ENCODE data around the gene KCTD10. TPM values are rescaled to one million over a fixed set of nuclear protein-coding genes. Genes with fewer than 3 reads are reported as not detected.

The KCTD10 gene
- total RNA-seq, 1 donor from 2014 or later = 48.3 TPM

GRCh38 chr12:109489955-109490565 is 13.0 kb upstream of the KCTD10 start:
- DNase-seq (ENCODE audit: low spot score) = no peak
- Mint-ChIP-seq H3K4me1 (ENCODE audit: low read depth) (peaks cover 3% of the 10 kb centered on the region), H3K27me3 (ENCODE audit: insufficient read depth) (no peaks in the 10 kb centered on the region), H3K27ac (no peak overlapping the region), H3K36me3 (ENCODE audit: low read depth) (peaks cover 28% of the 10 kb centered on the region), H3K9me3 (no peaks in the 10 kb centered on the region), H3K4me3 (no peak overlapping the region)
- intact Hi-C loops (cut with micrococcal nuclease) = no loop called here

DNA sequence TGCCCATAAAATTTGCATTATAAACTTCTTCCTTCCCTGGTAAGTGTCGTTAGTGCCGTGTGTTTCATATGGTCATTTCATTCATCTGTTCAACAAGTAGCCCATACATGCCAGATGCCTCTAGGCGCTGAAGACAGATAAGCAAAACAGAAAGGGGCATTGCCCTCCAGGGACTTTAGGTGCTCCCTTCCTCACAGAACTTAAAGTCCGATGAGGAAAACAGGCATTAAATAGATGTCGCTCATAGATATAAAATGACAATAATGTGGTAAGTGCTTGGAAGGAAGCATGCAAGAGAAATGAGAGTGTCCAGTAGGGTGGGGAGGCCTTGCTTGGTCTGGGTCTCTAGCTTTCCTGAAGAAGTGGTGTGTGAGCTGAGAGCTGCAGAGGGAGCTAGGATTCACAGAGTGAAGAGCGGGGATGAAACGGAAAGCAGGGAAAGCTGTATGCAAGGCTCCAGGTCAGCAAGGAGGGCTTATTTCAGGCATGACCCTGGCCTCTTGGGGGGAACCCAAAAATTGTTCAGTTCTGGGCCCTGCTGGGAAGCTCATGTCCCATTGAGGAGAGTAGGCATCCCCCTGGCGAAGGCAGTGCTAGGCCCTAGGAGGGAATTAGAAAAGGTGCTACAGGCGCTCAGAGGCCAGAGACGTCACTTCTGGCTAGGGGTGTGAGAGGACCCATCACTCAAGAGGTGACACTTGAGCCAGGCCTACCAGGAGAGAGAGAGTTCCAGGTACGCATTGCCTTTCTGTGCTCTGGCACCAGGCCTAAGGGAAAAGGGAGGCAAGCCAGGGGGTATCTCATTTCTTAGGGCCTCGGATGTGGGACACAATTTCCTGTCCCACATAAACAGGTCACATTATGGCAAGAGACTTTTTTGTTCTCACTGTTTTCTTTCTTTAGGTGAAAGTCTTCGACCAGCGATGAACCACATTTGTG is 12.2 kb upstream of the KCTD10 start:
- Mint-ChIP-seq H3K27ac (no peak overlapping the region), H3K4me3 (no peak overlapping the region), H3K36me3 (ENCODE audit: low read depth) (peaks cover 30% of the 10 kb centered on the region), H3K4me1 (ENCODE audit: low read depth) (no peaks in the 10 kb centered on the region), H3K9me3 (no peaks in the 10 kb centered on the region), H3K27me3 (ENCODE audit: insufficient read depth) (no peaks in the 10 kb centered on the region)
- no peak for DNase-seq (ENCODE audit: low spot score)
- intact Hi-C loops (cut with micrococcal nuclease) = no loop called here

DNA sequence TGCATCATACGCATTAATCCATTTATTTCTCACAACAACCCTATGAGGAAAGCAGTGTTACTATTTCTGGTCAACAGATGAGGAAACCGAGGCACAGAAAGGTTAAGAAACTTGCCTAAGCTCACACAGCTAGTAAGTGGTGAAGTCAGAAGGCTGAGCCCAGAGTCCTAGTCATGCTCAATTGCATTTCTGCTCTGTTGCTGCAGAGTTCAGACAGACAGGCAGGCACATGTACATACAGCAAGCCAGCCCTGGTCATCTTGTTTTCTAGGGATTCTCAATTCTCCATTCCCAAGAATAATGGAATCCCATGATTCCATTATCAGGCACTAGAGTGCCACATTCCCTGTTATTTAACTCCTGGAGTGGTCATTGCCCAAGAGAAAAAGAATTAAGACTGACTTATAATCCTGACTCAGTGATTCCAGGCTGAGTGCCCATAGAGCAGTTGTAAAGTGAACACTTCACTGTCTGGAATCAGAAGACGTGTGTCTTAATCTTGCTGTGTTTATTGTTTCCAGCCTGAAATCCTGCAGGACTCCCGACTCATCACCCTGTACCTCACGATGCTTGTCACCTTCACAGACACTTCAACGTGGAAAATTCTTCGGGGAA is 11.1 kb upstream of the KCTD10 start:
- no peaks in the 10 kb centered on the region for H3K27me3 Mint-ChIP-seq (ENCODE audit: insufficient read depth)
- no peaks in the 10 kb centered on the region for H3K9me3 Mint-ChIP-seq
- H3K4me1 Mint-ChIP-seq (ENCODE audit: low read depth) = no peaks in the 10 kb centered on the region
- DNase-seq (ENCODE audit: low spot score) = no peak
- H3K36me3 Mint-ChIP-seq (ENCODE audit: low read depth) = peaks cover 31% of the 10 kb centered on the region
- no peak overlapping the region for H3K27ac Mint-ChIP-seq
- intact Hi-C loops (cut with micrococcal nuclease) = no loop called here
- no peak overlapping the region for H3K4me3 Mint-ChIP-seq

DNA sequence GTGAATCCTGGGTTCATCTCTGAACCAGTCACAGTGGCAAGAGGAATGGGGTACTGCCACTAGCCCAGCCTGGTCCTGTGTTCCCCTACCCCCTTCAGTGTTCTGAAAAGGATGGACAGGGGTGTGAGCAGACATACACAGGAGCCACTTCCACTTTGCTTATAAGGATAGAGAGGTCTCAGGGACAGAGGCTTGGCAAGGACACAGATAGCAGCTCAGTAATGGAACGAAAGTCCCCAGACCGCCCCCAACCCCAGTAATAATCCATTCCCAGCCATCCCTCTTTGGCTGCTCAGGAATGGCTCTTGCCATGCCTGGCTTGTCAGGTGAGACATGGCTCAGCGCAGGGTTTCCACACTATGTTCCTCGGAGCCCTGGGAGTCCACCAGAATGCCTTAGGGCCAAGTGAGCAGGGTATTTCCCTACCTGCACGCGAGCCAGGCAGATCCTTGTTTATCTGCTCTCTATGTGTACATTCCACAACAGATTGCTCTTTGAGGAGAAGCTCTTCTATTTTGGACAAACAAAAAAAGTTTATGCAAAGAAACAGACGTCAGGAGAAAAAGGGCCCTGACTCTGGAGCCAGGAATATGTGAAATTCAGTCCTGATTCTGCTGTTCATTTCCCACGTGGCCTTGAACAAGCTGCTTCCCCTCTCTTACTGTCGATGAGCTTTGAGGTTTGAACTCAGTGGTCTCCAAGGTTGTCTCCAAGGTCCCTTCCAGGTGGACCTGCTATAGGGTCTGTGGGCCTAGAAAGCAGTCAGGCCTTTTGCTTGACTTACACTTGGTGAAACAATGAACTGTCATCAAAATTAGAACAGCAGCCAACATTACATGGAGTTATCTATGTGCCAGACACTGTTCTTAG is 10.3 kb upstream of the KCTD10 start:
- no peak overlapping the region for H3K27ac Mint-ChIP-seq
- intact Hi-C loops (cut with micrococcal nuclease) = no loop called here
- no peaks in the 10 kb centered on the region for H3K27me3 Mint-ChIP-seq (ENCODE audit: insufficient read depth)
- no peak overlapping the region for H3K4me3 Mint-ChIP-seq
- no peaks in the 10 kb centered on the region for H3K4me1 Mint-ChIP-seq (ENCODE audit: low read depth)
- H3K9me3 Mint-ChIP-seq = no peaks in the 10 kb centered on the region
- H3K36me3 Mint-ChIP-seq (ENCODE audit: low read depth) = peaks cover 31% of the 10 kb centered on the region
- DNase-seq (ENCODE audit: low spot score) = no peak

GRCh38 chr12:109485201-109485600 is 8.1 kb upstream of the KCTD10 start:
- Mint-ChIP-seq H3K27me3 (ENCODE audit: insufficient read depth) (no peaks in the 10 kb centered on the region), H3K4me3 (no peak overlapping the region), H3K27ac (no peak overlapping the region), H3K36me3 (ENCODE audit: low read depth) (peaks cover 23% of the 10 kb centered on the region), H3K4me1 (ENCODE audit: low read depth) (no peaks in the 10 kb centered on the region), H3K9me3 (no peaks in the 10 kb centered on the region)
- DNase-seq (ENCODE audit: low spot score) = no peak
- intact Hi-C loops (cut with micrococcal nuclease) = no loop called here

DNA sequence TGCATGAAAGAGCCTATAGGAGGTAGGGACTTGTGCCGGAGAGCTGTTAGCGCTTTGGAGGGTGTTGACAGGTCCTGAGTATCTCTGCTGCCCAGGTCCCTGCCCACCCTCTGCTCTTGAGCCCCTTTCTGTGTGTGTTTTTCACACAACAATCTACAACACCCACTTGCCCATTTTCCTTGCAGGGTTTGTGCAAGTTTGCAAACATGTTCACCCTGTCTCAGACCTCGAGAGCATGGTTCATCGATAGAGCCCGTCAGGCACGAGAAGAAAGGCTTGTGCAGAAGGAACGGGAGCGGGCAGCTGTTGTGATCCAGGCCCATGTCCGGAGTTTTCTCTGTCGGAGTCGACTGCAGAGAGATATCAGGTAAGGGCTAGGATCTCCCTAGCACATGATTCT is 6.2 kb upstream of the KCTD10 start:
- Mint-ChIP-seq H3K36me3 (ENCODE audit: low read depth) (peaks cover 17% of the 10 kb centered on the region), H3K4me3 (no peak overlapping the region), H3K4me1 (ENCODE audit: low read depth) (peaks cover 14% of the 10 kb centered on the region), H3K27me3 (ENCODE audit: insufficient read depth) (no peaks in the 10 kb centered on the region), H3K27ac (no peak overlapping the region), H3K9me3 (no peaks in the 10 kb centered on the region)
- intact Hi-C loops (cut with micrococcal nuclease) = no loop called here
- DNase-seq (ENCODE audit: low spot score) = no peak

DNA sequence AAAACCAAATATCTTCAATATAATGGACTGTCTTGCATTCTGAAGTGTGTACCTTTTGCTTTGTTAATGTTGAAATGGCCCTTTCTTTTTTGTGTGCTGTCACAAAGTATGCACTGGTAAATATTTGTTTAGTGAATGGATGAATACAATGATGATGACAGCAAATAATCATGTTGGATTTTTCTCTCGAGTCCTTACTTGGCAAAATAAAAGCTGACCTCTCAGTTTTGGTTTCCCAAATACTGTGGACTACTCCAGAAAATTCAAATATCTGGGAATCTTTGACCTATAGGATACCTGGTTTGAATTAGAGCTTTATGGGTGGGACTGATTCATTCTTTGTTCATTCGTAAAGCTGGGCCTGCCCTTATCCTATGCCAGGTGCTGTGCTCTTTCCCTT is 5.8 kb upstream of the KCTD10 start:
- Mint-ChIP-seq H3K4me3 (no peak overlapping the region), H3K36me3 (ENCODE audit: low read depth) (peaks cover 16% of the 10 kb centered on the region), H3K9me3 (no peaks in the 10 kb centered on the region), H3K4me1 (ENCODE audit: low read depth) (peaks cover 14% of the 10 kb centered on the region), H3K27ac (no peak overlapping the region), H3K27me3 (ENCODE audit: insufficient read depth) (no peaks in the 10 kb centered on the region)
- intact Hi-C loops (cut with micrococcal nuclease) = no loop called here
- no peak for DNase-seq (ENCODE audit: low spot score)

DNA sequence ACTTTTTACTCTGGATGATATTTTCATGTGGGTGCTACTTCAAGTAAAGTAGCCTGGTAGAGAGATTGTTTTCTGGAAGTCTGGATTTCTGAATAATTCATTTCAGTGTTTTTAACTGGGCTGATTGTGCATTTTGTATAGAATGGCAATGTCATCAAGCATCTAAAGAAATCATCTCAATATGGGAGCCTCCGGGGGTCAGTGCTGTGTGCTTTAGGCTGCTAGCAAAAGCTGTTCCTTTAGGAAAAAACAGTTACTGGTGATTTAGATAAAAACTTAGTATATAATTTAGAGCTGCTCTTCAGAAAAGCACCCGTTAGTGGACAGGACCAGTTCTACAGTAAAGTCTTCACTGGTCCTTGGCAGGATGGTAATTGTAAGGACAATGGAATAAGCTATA is 5.4 kb upstream of the KCTD10 start:
- intact Hi-C loops (cut with micrococcal nuclease) = no loop called here
- Mint-ChIP-seq H3K4me3 (no peak overlapping the region), H3K27me3 (ENCODE audit: insufficient read depth) (no peaks in the 10 kb centered on the region), H3K9me3 (no peaks in the 10 kb centered on the region), H3K36me3 (ENCODE audit: low read depth) (peaks cover 14% of the 10 kb centered on the region), H3K27ac (no peak overlapping the region), H3K4me1 (ENCODE audit: low read depth) (peaks cover 14% of the 10 kb centered on the region)
- no peak for DNase-seq (ENCODE audit: low spot score)

- no peaks in the 10 kb centered on the region for H3K9me3 Mint-ChIP-seq
- peaks cover 11% of the 10 kb centered on the region for H3K36me3 Mint-ChIP-seq (ENCODE audit: low read depth)
- intact Hi-C loops (cut with micrococcal nuclease) = no loop called here
- H3K4me3 Mint-ChIP-seq = no peak overlapping the region
- peaks cover 17% of the 10 kb centered on the region for H3K4me1 Mint-ChIP-seq (ENCODE audit: low read depth)
- H3K27me3 Mint-ChIP-seq (ENCODE audit: insufficient read depth) = no peaks in the 10 kb centered on the region
- H3K27ac Mint-ChIP-seq = no peak overlapping the region
- DNase-seq (ENCODE audit: low spot score) = no peak
Observed at GRCh38 chr12:109481863-109482262, 4.8 kb upstream of the KCTD10 start.

GRCh38 chr12:109480356-109480755 is 3.3 kb upstream of the KCTD10 start:
- no peak for DNase-seq (ENCODE audit: low spot score)
- peaks cover 11% of the 10 kb centered on the region for H3K36me3 Mint-ChIP-seq (ENCODE audit: low read depth)
- intact Hi-C loops (cut with micrococcal nuclease) = no loop called here
- peaks cover 32% of the 10 kb centered on the region for H3K4me1 Mint-ChIP-seq (ENCODE audit: low read depth)
- no peaks in the 10 kb centered on the region for H3K27me3 Mint-ChIP-seq (ENCODE audit: insufficient read depth)
- H3K4me3 Mint-ChIP-seq = no peak overlapping the region
- H3K9me3 Mint-ChIP-seq = no peaks in the 10 kb centered on the region
- H3K27ac Mint-ChIP-seq = no peak overlapping the region

DNA sequence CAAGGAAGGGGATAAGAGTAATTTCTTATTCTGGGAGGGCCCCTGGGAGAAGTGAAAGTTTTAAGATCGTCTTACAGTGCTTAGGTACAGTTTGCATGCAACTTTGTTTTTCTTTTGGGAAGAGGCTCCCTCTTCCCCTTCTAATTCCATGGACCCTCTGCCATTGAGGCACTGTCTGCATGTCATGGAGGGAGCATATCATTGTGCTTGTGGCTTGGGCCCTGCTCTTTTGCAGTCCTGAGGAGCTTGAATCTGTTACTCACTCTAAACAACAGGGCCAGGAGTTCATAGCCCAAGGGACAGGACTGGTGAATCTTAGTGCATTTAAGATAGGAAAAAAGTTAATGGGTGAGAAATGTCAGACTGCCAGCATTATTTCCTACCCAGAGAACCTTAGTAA is 2.7 kb upstream of the KCTD10 start:
- Mint-ChIP-seq H3K36me3 (ENCODE audit: low read depth) (peaks cover 7% of the 10 kb centered on the region), H3K4me1 (ENCODE audit: low read depth) (peaks cover 34% of the 10 kb centered on the region), H3K4me3 (no peak overlapping the region), H3K9me3 (no peaks in the 10 kb centered on the region), H3K27me3 (ENCODE audit: insufficient read depth) (no peaks in the 10 kb centered on the region), H3K27ac (no peak overlapping the region)
- DNase-seq (ENCODE audit: low spot score) = no peak
- intact Hi-C loops (cut with micrococcal nuclease) = loop anchor here (5.0 to 10.0 kb wide), 3 partner anchors 425 to 1792 kb away; partner anchors contain the start of genes PPTC7, PWP1 and USP30

DNA sequence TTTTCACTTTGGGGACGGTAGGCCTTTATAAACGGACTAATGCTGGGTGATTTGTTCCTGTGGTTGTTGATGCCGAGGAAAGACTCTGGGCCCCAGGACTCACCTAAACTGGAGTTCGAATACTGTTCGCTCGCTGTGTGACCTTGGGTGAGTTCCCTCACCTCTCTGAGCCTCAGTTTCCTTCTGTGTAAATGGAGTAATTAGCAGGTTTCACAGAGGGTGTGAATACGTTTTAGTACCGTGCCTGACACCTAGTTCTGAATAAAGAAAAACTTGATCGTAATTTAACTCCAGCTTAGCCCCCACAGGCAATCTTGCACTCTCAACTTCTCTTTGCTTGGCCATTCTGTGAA is 839 bp upstream of the KCTD10 start:
- H3K27me3 Mint-ChIP-seq (ENCODE audit: insufficient read depth) = no peaks in the 10 kb centered on the region
- no peak for DNase-seq (ENCODE audit: low spot score)
- peaks cover 40% of the 10 kb centered on the region for H3K4me1 Mint-ChIP-seq (ENCODE audit: low read depth)
- H3K4me3 Mint-ChIP-seq = peak overlapping the region; percentile 94
- intact Hi-C loops (cut with micrococcal nuclease) = loop anchor here (1.0 to 10.0 kb wide), 9 partner anchors 45 to 1791 kb away; partner anchors contain the start of genes ALKBH2, FAM222A, GLTP and MMAB
- H3K9me3 Mint-ChIP-seq = no peaks in the 10 kb centered on the region
- H3K27ac Mint-ChIP-seq = peak overlapping the region; percentile 98
- H3K36me3 Mint-ChIP-seq (ENCODE audit: low read depth) = peaks cover 2% of the 10 kb centered on the region

All from activated T-helper 1 cell treated with anti-CD3 and anti-CD28 coated beads, Interleukin-12 subunit alpha, Interleukin-12 subunit beta, Interleukin-2, Interleukin-4 antibody, amounts not matched to agents 30 ng/mL and 10 ng/mL and 1 ng/mL, durations not matched to agents 14 hours and 24 hours and 36 hours (primary cell).